Mesenchymal stem cell (in vitro differentiated cells and primary cell): ENCODE measurements around the gene PSEN2.

Experiments used
- DNase-seq: peaks from one replicate; pipeline ENCODE4 v3.0.0-alpha.2; 2013
- H2AFZ ChIP-seq: one replicate; pipeline ENCODE4 v1.6.1; 2013; ENCODE audit warnings: low read depth, mild to moderate bottlenecking, control low read depth, inconsistent platforms, low read length, moderate library complexity
- H2AK5ac ChIP-seq: 2 replicates; pipeline ENCODE4 v1.6.1; 2013; ENCODE audit warnings: low read length, moderate library complexity, mild to moderate bottlenecking, inconsistent platforms; ENCODE audit not compliant: severe bottlenecking
- H2BK120ac ChIP-seq: one replicate; pipeline ENCODE4 v1.6.1; 2013; ENCODE audit warnings: low read depth, mild to moderate bottlenecking, inconsistent platforms, low read length, moderate library complexity
- H2BK12ac ChIP-seq, 2 experiments: one replicate each; pipeline ENCODE4 v1.6.1; 2013; ENCODE audit warnings: inconsistent platforms in 2 of 2, low read length in 2 of 2, mild to moderate bottlenecking in 2 of 2, moderate library complexity in 2 of 2, control low read depth in 1 of 2
- H2BK15ac ChIP-seq: one replicate; pipeline ENCODE4 v1.6.1; 2013; ENCODE audit warnings: mild to moderate bottlenecking, low read depth, inconsistent platforms; ENCODE audit not compliant: poor library complexity, severe bottlenecking
- H2BK5ac ChIP-seq: 2 replicates; pipeline ENCODE4 v1.6.1; 2013; ENCODE audit warnings: low read depth, mild to moderate bottlenecking, low read length, control low read depth, inconsistent platforms; ENCODE audit not compliant: poor library complexity, severe bottlenecking
- H3K14ac ChIP-seq, 2 experiments: one replicate each; pipeline ENCODE4 v1.6.1; 2013; ENCODE audit warnings: inconsistent platforms in 2 of 2, low read length in 2 of 2, control low read depth in 1 of 2, mild to moderate bottlenecking in 1 of 2, moderate library complexity in 1 of 2
- H3K18ac ChIP-seq, 2 experiments: one replicate each; pipeline ENCODE4 v1.6.1; 2013; ENCODE audit warnings: inconsistent platforms in 2 of 2, low read length in 2 of 2, control low read depth in 1 of 2, low read depth in 1 of 2, mild to moderate bottlenecking in 1 of 2
- H3K23ac ChIP-seq, 2 experiments: one replicate each; pipeline ENCODE4 v1.6.1; 2013; ENCODE audit warnings: inconsistent platforms in 2 of 2, low read length in 2 of 2, mild to moderate bottlenecking in 2 of 2, moderate library complexity in 2 of 2, control low read depth in 1 of 2
- H3K27ac ChIP-seq: 2 replicates; pipeline ENCODE4 v1.5.1; 2013; ENCODE audit warnings: mild to moderate bottlenecking, moderate library complexity, low read length, control low read depth, inconsistent platforms; ENCODE audit not compliant: poor library complexity, severe bottlenecking
- H3K27me3 ChIP-seq, 2 experiments: 2 replicates each; pipeline versions ENCODE4 v1.6.1 to v1.7.0; 2013; ENCODE audit warnings: low read length in 2 of 2, mild to moderate bottlenecking in 2 of 2, moderate library complexity in 2 of 2, control low read depth in 1 of 2, inconsistent platforms in 1 of 2; ENCODE audit not compliant: control insufficient read depth in 1 of 2, insufficient read depth in 1 of 2
- H3K36me3 ChIP-seq, 2 experiments: 2 replicates each; pipeline versions ENCODE4 v1.6.1 to v1.7.0; 2013; ENCODE audit warnings: low read length in 2 of 2, control low read depth in 1 of 2, inconsistent platforms in 1 of 2, low read depth in 1 of 2, mild to moderate bottlenecking in 1 of 2; ENCODE audit not compliant: insufficient read depth in 2 of 2, control insufficient read depth in 1 of 2
- H3K4ac ChIP-seq, 2 experiments: one replicate each; pipeline ENCODE4 v1.6.1; 2013; ENCODE audit warnings: inconsistent platforms in 2 of 2, low read length in 2 of 2, mild to moderate bottlenecking in 2 of 2, moderate library complexity in 2 of 2, control low read depth in 1 of 2, low read depth in 1 of 2
- H3K4me1 ChIP-seq: 2 replicates; pipeline ENCODE4 v1.6.1; 2013; ENCODE audit warnings: low read depth, low read length, control low read depth; ENCODE audit not compliant: control insufficient read depth, insufficient read depth
- H3K4me2 ChIP-seq: 2 replicates; pipeline ENCODE4 v1.6.1; 2013; ENCODE audit warnings: low read length, mild to moderate bottlenecking, inconsistent platforms; ENCODE audit not compliant: poor library complexity, severe bottlenecking
- H3K4me3 ChIP-seq, 2 experiments: 2 replicates each; pipeline versions ENCODE4 v1.5.1 to v1.7.0; 2013; ENCODE audit warnings: low read length in 2 of 2, mild to moderate bottlenecking in 2 of 2, control low read depth in 1 of 2, low read depth in 1 of 2; ENCODE audit not compliant: insufficient read depth in 1 of 2
- H3K79me1 ChIP-seq: replicated peaks from 2 replicates; pipeline ENCODE4 v1.6.1; 2013; ENCODE audit warnings: mild to moderate bottlenecking, control low read depth, low read length, inconsistent platforms; ENCODE audit not compliant: poor library complexity, severe bottlenecking
- H3K9ac ChIP-seq: 2 replicates; pipeline ENCODE4 v1.7.0; 2013; ENCODE audit warnings: mild to moderate bottlenecking, low read length, moderate library complexity
- H3K9me3 ChIP-seq: 2 replicates; pipeline ENCODE4 v1.7.0; 2013; ENCODE audit warnings: mild to moderate bottlenecking, low read length; ENCODE audit not compliant: control insufficient read depth
- H4K8ac ChIP-seq: one replicate; pipeline ENCODE4 v1.6.1; 2013; ENCODE audit warnings: inconsistent platforms, mild to moderate bottlenecking, low read length, moderate library complexity
- H4K91ac ChIP-seq: one replicate; pipeline ENCODE4 v1.6.1; 2013; ENCODE audit warnings: mild to moderate bottlenecking, low read length, inconsistent platforms
- WGBS: methylation state at CpG from one replicate; pipeline ENCODE4 v1.1.7; 2013; ENCODE audit warnings: mixed read lengths; 5-methylcytosine and 5-hydroxymethylcytosine counted together

The PSEN2 gene

DNA sequence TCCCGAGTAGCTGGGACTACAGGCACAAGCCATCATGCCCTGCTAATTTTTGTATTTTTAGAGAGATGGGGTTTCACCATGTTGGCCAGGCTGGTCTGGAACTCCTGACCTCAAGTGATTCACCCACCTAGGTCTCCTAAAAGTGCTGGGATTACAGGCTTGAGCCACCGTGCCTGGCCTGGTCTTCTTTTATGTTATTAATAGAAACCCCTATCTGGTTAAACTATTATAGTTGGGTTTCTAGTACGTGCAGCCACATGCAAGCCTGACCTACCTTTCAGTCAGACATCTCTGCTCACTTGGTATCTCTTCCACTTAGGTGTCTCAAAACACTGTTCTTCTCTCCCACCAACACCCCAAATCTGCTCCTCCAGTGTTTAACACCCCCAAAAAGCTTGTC lies 34.4 kb downstream of the PSEN2 start:
- H2AFZ ChIP-seq, result no peak overlapping the region
- no peak overlapping the region for H3K14ac ChIP-seq
- H2AK5ac ChIP-seq, result no peak overlapping the region
- no peaks in the 10 kb centered on the region for H3K79me1 ChIP-seq
- H3K18ac ChIP-seq, result no peak overlapping the region
- no peak overlapping the region for H2BK120ac ChIP-seq
- peaks cover 6 to 20% of the 10 kb centered on the region in 2 experiments for H3K36me3 ChIP-seq
- no peak overlapping the region for H2BK15ac ChIP-seq
- H3K4me1 ChIP-seq, result no peaks in the 10 kb centered on the region
- H3K4ac ChIP-seq, result no peak overlapping the region
- no peak overlapping the region for H3K23ac ChIP-seq
- H2BK12ac ChIP-seq, result no peak overlapping the region
- H3K27me3 ChIP-seq, result no peaks in the 10 kb centered on the region
- no peak overlapping the region for H2BK5ac ChIP-seq
- H3K4me3 ChIP-seq, result no peak overlapping the region
- H3K4me2 ChIP-seq, result no peak overlapping the region
- H3K27ac ChIP-seq, result no peak overlapping the region
- 87% methylated on average over 2 of the region's 3 CpGs for WGBS
- no peak overlapping the region for H3K9ac ChIP-seq
- H3K9me3 ChIP-seq, result no peaks in the 10 kb centered on the region
- H4K8ac ChIP-seq, result no peak overlapping the region
- H4K91ac ChIP-seq, result no peak overlapping the region
- DNase-seq, result no peak

GRCh38 chr1:226908419-226908818 lies 38.0 kb downstream of the PSEN2 start:
- no peak overlapping the region for H3K27ac ChIP-seq
- no peak overlapping the region for H2AFZ ChIP-seq
- DNase-seq, result no peak
- H2BK15ac ChIP-seq, result no peak overlapping the region
- H3K4me1 ChIP-seq, result no peaks in the 10 kb centered on the region
- no peaks in the 10 kb centered on the region for H3K79me1 ChIP-seq
- no peak overlapping the region for H3K4me2 ChIP-seq
- no peak overlapping the region for H4K91ac ChIP-seq
- no peak overlapping the region for H3K23ac ChIP-seq
- no peak overlapping the region for H3K18ac ChIP-seq
- H3K9me3 ChIP-seq, result no peaks in the 10 kb centered on the region
- H3K14ac ChIP-seq, result no peak overlapping the region
- peaks cover 0 to 10% of the 10 kb centered on the region in 2 experiments for H3K36me3 ChIP-seq
- no peak overlapping the region for H3K9ac ChIP-seq
- H2BK120ac ChIP-seq, result no peak overlapping the region
- H2BK5ac ChIP-seq, result no peak overlapping the region
- no peak overlapping the region for H2AK5ac ChIP-seq
- H3K4me3 ChIP-seq, result no peak overlapping the region
- H4K8ac ChIP-seq, result no peak overlapping the region
- H2BK12ac ChIP-seq, result no peak overlapping the region
- no peaks in the 10 kb centered on the region for H3K27me3 ChIP-seq
- H3K4ac ChIP-seq, result no peak overlapping the region
- 98% methylated on average over 10 of the region's 10 CpGs for WGBS

DNA sequence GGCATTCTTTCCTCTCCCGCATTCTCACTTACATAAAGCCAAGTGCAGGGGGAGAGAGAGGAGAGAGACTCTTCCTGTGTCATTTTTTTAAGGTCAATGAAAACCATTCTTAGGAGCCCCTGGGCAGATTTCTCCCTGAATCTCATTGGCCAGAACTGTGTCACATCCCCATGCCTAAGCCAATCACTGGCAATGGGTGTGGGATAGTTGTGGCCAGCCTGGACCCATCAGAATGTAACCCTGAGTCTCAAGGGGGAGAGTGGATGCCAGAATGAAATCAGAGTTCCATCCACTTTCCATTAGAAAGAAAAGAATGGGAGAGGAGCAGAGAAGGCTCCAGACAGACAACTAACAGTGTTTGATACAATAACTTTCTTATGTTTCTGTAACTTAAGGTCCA lies 38.5 kb downstream of the PSEN2 start:
- no CpG with 5 or more reads among the region's 1 CpG for WGBS

DNA sequence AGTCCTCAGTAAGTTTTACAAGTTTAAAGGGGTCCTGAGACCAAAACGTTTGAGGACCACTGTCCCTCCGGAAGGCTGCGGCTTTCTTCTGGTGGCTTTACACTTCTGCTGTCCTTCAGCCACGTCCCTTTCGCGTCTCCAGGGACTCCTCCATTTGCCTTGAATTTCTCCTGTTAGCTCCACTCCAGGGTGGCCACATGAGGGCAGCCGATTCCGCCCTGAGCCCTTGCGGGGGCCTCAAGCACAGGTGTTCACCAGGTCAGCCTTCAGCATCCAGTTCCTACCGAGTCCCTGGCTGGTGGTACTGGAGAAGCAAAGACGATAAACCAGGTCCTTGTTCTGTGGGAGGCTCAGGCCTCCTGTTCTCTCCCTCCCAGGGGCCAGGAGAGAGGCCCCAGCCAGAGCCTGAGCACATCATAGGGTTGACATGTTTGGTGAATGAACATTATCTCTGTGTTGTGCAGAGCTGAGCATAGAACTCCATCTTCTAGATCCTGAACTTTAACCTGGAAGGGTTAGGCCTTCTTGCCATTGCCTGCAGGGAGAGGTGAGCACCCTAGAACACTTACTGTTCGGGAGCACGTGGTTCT lies 42.3 kb downstream of the PSEN2 start:
- WGBS, result 49% methylated on average over 13 of the region's 13 CpGs
- Histone ChIP-seq H3K4me2 (no peak overlapping the region), H3K23ac (no peak overlapping the region), H3K18ac (no peak overlapping the region), H3K27ac (no peak overlapping the region), H3K4me1 (no peaks in the 10 kb centered on the region), H2BK15ac (no peak overlapping the region), H2AK5ac (no peak overlapping the region), H2BK120ac (no peak overlapping the region), H2BK12ac (no peak overlapping the region), H2BK5ac (no peak overlapping the region), H2AFZ (no peak overlapping the region), H3K9me3 (no peaks in the 10 kb centered on the region), H4K8ac (no peak overlapping the region), H4K91ac (no peak overlapping the region), H3K4ac (no peak overlapping the region), H3K27me3 (no peaks in the 10 kb centered on the region), H3K9ac (no peak overlapping the region), H3K79me1 (no peaks in the 10 kb centered on the region), H3K14ac (no peak overlapping the region), H3K36me3 (peaks cover 0 to 7% of the 10 kb centered on the region in 2 experiments), H3K4me3 (no peak overlapping the region)
- DNase-seq, result peak; percentile 18

More for the DNA sequence above, 38.5 kb downstream of the PSEN2 start:
- H3K14ac ChIP-seq, result no peak overlapping the region
- no peak overlapping the region for H2BK5ac ChIP-seq
- no peak overlapping the region for H4K8ac ChIP-seq
- H3K9me3 ChIP-seq, result no peaks in the 10 kb centered on the region
- no peaks in the 10 kb centered on the region for H3K27me3 ChIP-seq
- no peak overlapping the region for H4K91ac ChIP-seq
- H3K4me1 ChIP-seq, result no peaks in the 10 kb centered on the region
- H2BK12ac ChIP-seq, result no peak overlapping the region
- H3K36me3 ChIP-seq, result peaks cover 0 to 10% of the 10 kb centered on the region in 2 experiments
- H3K9ac ChIP-seq, result no peak overlapping the region
- H2BK15ac ChIP-seq, result no peak overlapping the region
- DNase-seq, result no peak
- no peak overlapping the region for H2BK120ac ChIP-seq
- H3K4ac ChIP-seq, result no peak overlapping the region
- H2AFZ ChIP-seq, result no peak overlapping the region
- H3K27ac ChIP-seq, result no peak overlapping the region
- no peak overlapping the region for H3K18ac ChIP-seq
- H3K4me3 ChIP-seq, result no peak overlapping the region
- H3K23ac ChIP-seq, result no peak overlapping the region
- H3K4me2 ChIP-seq, result no peak overlapping the region
- H2AK5ac ChIP-seq, result no peak overlapping the region
- no peaks in the 10 kb centered on the region for H3K79me1 ChIP-seq
